MV-4-11 (cell line): ENCODE data around the gene PAPPA2.
"Not testable (repeated sequence)": the region's sequence is repeated elsewhere in the genome, so short reads cannot be mapped to it uniquely, and the experiment has no call there.

ENCODE experiments used
- DNase-seq: peaks from one replicate; lab custom pipeline; 2025; lab: John Stamatoyannopoulos, UW

Gene PAPPA2, protein sequence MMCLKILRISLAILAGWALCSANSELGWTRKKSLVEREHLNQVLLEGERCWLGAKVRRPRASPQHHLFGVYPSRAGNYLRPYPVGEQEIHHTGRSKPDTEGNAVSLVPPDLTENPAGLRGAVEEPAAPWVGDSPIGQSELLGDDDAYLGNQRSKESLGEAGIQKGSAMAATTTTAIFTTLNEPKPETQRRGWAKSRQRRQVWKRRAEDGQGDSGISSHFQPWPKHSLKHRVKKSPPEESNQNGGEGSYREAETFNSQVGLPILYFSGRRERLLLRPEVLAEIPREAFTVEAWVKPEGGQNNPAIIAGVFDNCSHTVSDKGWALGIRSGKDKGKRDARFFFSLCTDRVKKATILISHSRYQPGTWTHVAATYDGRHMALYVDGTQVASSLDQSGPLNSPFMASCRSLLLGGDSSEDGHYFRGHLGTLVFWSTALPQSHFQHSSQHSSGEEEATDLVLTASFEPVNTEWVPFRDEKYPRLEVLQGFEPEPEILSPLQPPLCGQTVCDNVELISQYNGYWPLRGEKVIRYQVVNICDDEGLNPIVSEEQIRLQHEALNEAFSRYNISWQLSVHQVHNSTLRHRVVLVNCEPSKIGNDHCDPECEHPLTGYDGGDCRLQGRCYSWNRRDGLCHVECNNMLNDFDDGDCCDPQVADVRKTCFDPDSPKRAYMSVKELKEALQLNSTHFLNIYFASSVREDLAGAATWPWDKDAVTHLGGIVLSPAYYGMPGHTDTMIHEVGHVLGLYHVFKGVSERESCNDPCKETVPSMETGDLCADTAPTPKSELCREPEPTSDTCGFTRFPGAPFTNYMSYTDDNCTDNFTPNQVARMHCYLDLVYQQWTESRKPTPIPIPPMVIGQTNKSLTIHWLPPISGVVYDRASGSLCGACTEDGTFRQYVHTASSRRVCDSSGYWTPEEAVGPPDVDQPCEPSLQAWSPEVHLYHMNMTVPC (N-terminal part only)

DNA sequence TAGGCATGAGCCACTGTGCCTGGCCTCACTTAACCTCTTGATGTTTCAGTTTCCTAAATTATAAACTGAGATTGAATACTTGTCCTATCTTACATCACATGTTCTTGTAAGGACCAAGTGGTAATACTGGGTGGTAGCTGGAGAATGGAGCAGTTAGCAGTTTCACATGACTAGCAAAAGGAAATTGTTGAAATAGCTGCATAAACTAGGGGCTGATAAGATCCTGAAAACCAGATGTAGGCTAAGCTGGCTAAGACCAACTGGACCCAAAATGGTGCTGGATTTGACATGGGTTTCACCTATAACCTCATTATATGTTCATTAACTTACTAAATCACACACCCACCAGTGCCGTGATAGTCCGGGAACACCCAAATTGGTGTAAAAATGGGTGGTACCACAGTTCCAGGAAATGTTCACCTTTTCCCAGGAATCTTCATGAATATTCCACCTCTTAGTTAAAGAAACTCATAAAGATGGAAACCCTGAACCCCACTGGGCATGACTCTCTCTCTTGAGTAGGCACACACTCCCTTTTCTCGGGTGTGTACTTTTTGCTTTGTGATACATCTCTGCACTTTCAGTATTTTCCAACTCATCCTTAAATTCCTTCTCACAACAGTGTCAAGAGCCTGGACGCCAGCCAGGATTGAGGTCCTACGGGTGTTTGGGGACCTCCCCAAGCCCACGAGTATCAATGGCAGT, at the start of gene PAPPA2:
Gene PAPPA2, plus strand, starts transcription at position 502 of the 705 bp plus-strand sequence. CDS start 93,148 bp downstream, outside the sequence.
- DNase-seq = no peak

DNA sequence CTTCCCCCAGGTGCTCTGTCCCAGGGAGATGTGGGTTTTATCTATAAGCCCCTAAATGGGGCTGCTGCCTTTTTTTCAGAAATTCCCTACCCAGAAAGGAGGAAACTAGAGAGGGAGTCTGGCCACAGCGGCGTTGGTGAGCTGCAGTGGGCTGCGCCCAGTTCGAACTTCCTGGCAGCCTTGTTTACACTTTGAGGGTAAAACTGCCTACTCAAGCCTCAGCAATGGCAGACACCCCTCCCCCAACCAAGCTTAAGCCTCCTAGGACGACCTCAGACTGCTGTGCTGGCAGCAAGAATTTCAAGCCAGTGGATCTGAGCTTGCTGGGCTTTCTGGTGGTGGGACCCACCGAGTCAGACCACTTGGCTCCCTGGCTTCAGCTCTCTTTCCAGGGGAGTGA, 46.2 kb upstream of the PAPPA2 start:
- DNase-seq = no peak

DNA sequence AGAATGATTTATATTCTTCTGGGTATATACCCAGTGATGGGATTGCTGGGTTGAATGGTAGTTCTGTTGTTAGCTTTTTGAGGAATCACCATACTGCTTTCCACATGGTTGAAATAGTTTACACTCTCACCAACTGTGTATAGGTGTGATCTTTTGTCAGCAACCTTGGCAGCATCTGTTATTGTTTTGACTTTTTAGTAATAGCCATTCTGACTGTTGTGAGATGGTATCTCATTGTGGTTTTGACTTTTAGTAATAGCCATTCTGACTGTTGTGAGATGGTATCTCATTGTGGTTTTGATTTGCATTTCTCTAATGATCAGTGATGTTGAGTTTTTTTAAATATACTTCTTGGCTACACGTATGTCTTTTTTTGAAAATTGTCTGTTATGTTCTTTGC, 43.4 kb upstream of the PAPPA2 start:
- DNase-seq = not testable (repeated sequence)

DNA sequence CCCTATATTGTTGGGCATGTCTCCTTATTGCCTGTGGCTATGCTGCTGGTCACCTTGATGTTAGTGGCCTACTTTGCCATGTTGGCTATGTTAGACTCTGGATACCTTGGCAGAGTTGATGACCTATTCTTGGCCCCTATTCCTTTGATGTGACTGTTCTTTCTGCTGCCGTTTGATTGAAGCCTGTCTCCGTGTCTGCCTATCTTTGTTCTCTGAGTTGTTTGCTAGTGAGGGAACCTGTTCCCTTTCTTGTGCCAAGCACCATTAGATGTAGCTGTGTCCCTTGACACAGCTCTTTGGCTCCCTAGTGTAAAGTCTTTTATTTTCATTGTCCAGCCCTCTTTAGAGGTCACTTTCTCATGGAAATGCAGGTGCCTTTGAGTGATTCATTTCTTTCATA, 28.7 kb upstream of the PAPPA2 start:
- no peak for DNase-seq

DNA sequence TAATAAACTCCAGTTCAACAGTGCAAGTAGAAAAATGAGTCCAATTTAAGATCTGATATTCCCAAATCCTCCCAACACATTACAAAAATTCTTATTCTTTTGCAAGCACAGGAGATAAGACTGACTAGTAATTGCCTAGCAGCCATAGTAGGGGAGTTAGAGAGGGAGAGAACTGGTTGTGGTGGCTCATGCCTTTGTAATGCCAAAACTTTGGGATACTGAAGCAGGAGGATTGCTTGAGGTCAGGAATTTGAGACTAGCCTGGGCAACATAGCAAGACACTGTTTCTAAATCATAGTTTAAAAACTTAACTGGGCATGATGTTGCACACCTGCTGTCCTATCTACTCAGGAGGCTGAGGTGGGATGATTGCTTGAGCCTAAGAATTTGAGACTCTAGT, 26.7 kb upstream of the PAPPA2 start:
- no peak for DNase-seq

DNA sequence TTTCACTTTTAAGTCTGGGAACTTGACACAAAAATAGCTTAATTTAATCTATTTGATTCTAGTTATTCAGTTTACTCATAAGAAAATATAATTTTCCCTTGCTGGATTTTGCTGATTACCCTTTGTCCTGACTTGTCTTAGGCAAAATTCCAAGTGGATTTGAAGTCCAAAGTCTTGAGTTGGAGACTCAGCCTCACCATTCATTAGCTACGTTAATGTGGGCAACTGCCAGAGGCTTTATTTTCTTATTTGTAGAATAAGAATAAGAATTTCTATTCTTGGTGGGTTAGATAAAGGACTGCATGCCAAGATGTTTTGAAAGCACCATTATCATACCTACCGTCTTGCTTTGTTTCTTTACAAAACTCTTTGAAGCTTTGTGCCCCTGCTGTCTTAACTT, 22.8 kb upstream of the PAPPA2 start:
- DNase-seq = no peak

DNA sequence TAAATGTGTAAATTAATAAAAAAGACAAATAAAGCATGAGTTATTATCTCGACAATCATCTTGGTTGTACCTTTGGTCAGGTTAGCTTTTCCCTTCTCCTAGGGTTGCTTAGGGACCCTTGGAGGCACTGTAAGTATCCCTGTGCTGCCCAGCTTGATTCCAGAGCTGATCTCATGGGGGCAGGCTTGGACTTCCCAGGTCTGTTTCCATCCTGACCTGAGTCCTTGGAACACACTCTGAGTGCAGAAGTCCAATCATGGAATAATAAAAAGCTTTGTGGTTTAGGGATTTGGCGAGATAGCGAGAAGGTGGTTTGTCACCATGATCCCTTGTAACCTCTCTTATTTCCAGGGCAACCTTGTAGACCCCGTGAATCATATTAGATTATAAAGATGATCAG, 18.7 kb upstream of the PAPPA2 start:
- no peak for DNase-seq

DNA sequence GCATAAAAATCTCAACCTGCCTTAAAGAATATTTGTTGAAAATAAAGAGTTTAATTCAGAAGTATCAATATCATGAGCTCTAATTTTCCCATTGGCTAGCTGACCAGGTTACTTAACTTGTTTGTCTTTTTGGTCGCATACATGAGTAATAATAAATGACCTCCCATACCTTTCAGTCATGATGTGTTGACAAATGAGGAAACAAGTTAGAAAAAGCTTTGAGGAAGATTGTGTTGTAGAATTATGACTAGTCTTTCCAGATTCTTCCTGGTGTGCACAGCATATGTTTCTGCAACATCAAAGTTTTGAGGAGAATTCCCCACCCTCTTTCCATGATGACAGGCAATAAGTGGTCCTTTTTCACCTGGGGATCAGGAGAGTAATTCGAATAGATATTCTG, 17.6 kb upstream of the PAPPA2 start:
- DNase-seq = no peak

DNA sequence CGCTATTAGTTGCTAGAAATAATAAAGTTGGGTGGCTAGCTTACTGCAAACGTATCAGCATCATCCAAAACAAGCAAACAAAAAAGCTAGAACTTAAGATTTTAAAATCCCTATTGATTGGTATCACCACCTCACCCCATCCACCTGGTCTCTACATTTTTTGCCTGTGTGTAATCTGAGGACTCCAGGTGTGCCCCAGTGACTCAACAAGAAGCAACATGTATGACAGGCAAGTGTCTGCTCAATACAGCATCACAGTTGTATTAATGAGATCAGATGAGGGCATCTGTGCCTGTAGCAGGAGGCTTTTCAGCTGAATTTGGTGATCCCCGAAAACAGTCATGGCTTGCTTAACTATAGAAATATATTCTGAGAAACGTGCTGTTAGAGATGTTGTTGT, 14.6 kb upstream of the PAPPA2 start:
- no peak for DNase-seq

DNA sequence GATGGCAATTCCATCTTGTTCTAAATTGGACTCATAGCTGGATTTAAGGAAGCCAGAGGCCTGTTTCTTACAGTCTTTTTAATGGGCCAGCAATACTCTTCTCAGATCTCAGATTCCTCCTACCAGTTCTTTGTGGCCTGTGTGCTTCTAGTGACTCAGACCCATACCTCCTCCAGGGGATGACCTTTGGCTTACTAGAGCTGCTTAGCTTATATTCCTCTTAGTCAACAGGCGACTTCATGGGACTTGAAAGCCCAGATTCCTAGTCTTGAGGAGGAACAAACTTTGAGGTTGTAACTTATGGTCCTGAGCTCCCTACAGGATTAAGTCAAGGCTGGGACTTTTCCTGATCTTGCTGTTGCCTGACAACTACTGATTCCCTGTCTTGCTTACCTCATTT, 12.4 kb upstream of the PAPPA2 start:
- DNase-seq = no peak

DNA sequence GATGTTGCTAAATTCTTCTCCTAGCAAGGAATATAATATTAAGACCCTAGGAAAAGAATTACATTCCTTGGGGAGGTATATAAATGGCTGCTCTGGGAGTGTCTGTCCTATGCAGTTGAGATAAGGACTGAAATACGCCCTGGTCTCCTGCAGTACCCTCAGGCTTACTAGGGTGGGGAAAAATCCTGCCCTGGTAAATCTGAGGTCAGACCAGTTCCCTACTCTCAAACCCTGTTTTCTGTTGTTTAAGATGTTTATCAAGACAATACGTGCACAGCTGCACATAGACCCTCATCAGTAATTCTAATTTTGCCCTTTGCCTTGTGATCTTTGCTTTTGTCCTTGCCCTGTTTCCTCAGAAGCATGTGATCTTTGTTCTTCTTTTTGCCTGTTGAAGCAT, 11.2 kb upstream of the PAPPA2 start:
- DNase-seq = not testable (repeated sequence)

DNA sequence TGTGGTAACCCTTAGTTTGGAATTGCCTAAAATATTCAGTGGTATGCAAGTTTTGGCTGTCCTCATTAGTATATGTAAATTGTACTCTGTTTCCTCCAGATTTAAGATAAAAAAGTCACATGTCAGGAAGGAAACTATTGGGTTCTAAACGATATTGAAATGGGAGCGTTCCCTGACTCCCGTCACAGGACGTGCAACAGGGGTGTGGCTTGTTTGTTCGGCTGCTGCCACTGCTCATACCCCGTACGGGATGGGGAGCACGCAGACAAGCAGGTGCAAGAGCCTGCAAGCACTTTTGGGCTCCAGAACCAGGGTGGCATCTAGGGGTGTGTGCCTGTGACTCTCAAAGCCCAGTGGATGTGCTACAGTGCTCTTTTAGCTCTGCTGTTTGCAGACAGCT, 6.2 kb upstream of the PAPPA2 start:
- DNase-seq = no peak

DNA sequence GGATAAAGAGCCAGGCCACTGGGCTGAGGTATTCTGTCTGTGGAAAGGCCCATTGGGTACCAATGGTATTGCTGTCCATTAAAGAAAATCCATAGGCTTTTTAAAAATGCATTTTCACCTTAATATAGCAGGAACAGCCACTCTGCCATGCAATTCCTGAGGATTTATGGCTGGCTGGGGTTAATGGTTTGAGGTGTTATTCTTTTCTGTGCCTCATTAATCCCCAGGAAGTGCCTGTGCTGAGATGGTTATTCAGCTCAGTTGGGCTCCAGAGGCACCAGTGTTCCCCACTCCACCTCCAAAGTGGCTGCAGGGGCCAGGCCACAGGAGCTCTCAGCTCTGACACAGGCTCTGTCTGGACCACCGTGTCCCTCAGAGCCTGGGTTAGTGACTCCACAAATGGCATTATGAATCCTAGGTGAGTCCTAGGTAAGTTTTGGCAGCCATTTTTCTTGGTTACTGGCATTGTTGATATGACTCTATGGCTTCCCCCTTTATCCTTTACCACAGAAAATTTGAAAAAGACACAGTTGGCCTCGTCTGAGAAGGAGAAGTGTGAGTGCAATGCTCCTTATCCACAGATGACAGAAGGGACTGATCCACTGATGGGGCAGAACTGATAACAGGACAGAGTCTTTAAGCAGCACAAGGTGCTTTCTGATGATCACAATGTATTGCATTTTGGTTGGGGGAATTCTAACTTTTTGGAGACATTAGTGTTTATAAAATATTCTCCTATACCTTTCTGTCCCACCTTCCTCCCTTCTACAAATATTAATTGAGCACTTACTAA, 2.2 kb upstream of the PAPPA2 start:
- no peak for DNase-seq

DNA sequence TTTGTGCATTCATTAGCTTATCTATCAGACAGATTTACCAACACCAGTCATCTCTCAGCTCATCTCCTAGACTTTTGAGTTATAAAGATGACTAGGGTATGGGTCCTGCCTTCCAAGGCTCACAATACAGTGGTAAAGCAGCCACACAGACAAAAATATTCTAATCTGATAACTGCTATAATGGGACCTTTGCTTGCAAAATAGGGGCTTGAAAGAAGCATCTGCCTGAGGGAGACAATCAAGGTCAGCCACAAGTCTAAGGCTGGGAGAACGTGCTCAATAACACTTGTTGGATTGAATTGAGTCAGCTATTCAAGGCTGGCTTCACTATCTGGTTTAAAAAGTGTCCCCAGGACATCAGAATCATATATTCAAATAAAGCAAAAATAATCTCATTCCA, 1.4 kb upstream of the PAPPA2 start:
- no peak for DNase-seq

DNA sequence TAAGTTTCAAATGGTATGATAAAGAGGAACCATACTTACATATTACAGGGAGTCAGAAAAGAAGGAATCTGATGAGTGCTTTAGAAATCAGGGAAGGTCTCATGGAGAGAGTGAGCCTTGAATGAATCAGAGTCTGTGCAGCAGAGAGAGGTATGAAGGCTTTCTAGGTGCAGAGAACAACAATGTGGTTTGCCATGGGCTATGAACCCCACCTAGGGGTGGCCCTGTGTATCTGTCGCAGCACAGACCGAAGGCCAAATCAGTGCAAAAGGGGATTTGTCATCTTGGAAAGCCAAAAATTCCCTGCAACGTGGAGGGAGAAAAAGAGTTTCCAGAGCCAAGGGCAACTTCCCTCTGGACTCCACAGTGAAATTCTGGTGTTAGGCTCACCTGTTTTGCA, 3.5 kb downstream of the PAPPA2 start:
- DNase-seq = no peak

DNA sequence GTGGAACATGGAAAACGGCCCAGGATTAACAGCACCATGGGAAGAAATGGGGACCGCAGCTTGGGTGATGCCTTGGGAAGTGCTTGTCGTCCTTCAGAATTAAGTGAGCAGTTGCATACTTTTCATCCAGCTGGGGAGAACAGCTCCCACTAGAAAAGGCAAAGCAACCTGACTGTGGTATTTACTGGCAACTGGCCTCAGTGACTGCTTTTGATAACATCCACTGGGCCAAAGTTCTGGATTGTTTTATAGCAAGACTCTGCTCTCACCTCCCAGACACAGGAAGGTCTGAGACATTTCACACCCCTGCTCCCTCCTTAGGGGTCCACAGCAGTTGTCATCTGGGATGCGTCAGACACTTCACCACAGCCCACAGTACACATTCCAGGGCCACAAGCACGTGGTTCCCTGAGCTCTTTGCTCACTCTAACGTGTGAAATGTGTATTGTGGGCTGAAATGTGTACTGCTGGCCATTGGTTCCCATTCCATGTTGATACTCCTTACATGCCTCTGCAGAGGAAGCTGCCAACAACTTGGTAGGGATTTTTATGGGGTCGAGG, 6.6 kb downstream of the PAPPA2 start:
- DNase-seq = no peak

DNA sequence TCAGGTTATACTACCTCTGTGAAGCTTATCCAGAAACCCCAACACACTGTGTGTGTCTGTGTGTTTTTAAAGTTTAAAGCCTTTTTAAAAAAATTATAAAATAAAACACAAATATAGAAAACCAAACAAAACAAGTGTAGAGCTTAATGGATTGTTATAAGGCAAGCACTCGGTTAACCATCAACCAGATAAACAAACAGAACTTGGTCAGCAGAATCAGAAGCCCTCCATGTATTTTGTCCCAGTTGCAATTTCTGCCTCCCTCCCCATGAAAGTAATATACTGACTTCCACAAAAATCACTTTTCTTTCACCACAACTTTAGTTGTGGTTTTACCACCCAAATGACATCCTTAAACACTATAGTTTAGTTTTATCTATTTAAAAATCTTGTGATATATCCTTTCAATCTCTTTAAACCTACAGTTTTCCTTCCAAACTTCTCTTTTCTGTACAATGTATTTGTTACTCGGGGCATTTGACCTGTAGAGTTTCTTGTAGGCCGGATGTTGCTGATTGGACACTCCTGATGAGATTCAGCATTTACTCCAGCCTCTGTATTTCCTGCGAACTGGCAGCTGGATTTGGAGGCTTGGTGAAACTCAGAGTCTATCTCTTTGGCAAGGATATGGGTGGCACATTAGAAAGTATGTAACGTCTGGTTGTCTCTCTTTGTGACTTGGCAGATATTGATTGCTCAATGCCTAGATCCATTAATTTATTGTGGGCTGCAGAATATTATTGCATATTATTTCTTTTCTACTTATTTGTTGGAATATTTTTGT, 8.6 kb downstream of the PAPPA2 start:
- DNase-seq = no peak

DNA sequence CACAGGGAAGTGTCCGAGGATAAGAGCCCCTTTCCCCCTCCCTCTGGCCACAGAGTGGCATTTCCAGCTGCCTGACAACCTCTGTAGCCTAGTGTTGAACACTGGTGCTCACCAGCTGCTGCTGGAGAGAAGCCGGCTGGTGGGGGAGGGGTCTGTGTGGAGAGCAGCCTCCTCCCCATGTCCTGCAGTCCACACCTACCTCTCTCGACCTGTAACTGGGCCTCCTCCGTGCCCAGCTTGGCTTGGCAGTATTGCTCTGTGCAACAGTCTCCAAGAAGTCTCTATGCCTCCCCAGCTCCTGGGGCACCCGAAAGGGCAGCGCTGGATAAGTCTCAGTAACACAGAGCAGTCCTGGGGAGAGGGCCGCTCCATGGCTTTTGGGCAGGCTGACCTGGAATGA, 17.0 kb downstream of the PAPPA2 start:
- no peak for DNase-seq

DNA sequence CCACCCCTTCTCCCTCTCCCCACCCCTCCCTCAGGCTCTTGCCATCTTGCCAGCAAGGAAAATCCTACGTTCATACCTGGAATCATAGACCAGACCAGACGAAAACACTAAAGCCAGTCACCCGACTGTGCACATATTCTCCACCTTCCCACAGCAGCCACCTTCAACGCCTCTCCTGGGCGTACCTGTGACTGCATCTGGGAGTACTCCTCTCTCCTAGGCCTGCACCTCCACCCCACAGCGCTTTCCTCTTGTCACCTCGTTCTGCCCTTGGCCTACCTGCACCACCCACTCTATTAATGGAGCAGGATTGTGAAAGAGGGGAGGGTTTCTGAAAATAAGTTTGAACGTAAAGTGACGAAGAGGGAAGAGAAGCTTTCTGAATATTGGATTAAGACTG, 17.8 kb downstream of the PAPPA2 start:
- DNase-seq = no peak

DNA sequence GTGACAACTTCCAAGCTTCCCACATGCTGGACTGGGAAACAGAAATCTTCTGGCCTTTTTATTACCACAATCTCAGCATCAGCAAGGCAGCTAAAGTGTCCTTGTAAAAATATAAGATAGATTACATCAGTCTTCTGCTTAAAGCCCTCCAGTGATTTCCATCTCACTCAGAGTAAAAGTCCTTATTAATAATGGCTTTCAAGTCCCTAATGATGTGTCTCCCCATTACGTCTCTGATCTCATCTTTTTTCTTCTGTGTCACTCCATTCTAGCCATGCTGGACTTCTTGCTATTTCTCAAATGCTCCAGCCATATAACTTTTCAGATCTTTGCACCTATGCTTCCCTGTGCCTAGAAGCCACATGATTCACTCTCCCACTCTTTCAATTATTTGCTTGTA, 22.1 kb downstream of the PAPPA2 start:
- DNase-seq = no peak

DNA sequence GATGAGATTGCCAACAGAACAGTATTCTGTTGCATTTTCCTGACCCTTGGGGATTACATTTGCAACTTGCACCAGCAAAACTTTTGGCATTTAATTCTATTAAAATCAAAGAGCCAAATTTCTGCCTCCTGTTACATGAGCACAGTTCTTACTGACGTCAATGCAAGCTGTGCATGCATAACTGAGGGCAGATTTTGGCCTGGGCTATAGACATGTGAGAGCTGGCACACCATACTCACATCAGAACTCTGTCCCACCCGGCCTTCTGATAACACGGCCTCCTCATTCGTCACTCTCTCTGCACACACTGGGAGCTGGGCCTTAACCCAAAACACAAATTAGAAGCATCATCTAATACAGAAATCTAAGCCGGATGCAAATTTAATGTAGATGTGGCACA, 31.5 kb downstream of the PAPPA2 start:
- DNase-seq = no peak
